Stomach (tissue), 4 donors: Measurements from ENCODE around the gene GLT8D1.

Experiments used
- CTCF ChIP-seq, 7 experiments: fragments of 450-650 bp in 4 of 7; fragments of 200-600 bp in 3 of 7; sonication (generic) in 3 of 7; IDR thresholded peaks; one replicate each; pipeline ENCODE4 v1.5.1; 2016 to 2019; ENCODE audit warnings: antibody characterized with exemption in 7 of 7, control low read depth in 2 of 7, mild to moderate bottlenecking in 1 of 7
- EP300 ChIP-seq: sonication (generic); formaldehyde crosslinking; IDR thresholded peaks from one replicate; pipeline ENCODE4 v1.6.1; 2017; ENCODE audit warnings: antibody characterized with exemption

- no peak for TF ChIP-seq EP300
- no peak for TF ChIP-seq CTCF (IDR thresholded peaks at IDR 0.05)
Observed at GRCh38 chr3:52707585-52707984, 2.0 kb upstream of the GLT8D1 start.
